GM23338 (cell line): ENCODE data around the gene ZNF879. TPM values are rescaled to one million over a fixed set of nuclear protein-coding genes. Genes with fewer than 3 reads are reported as not detected.

Source experiments
- ATAC-seq: fragments of 200-7000 bp; cut with Tn5 transposase; 3 replicates; pipeline ENCODE4 v1.9.1; 2020
- DNase-seq: peaks from one replicate; pipeline ENCODE4 v3.0.0-alpha.2; 2015; ENCODE audit warnings: low spot score
- H2AFZ ChIP-seq: fragments of 200-600 bp; sonication (generic); 2 replicates; pipeline ENCODE4 v1.8.0; 2016; ENCODE audit warnings: antibody characterized with exemption, mild to moderate bottlenecking, moderate library complexity
- H3F3A ChIP-seq: fragments of 200-600 bp; sonication (generic); replicated peaks from 2 replicates; pipeline ENCODE4 v1.8.0; 2017; ENCODE audit warnings: antibody characterized with exemption, mixed run types, low read depth
- H3K27ac ChIP-seq: fragments of 200-600 bp; sonication (generic); 2 replicates; pipeline ENCODE4 v1.6.1; 2016; ENCODE audit warnings: low read depth
- H3K27me3 ChIP-seq: fragments of 200-600 bp; sonication (generic); 2 replicates; pipeline ENCODE4 v1.8.0; 2016; ENCODE audit warnings: mild to moderate bottlenecking, mixed run types, moderate library complexity; ENCODE audit not compliant: insufficient read depth
- H3K36me3 ChIP-seq: fragments of 200-600 bp; sonication (generic); 2 replicates; pipeline ENCODE4 v1.8.0; 2016; ENCODE audit warnings: mild to moderate bottlenecking; ENCODE audit not compliant: insufficient read depth
- H3K4me1 ChIP-seq: fragments of 200-600 bp; sonication (generic); 2 replicates; pipeline ENCODE4 v1.8.0; 2016; ENCODE audit warnings: mild to moderate bottlenecking, moderate library complexity; ENCODE audit not compliant: insufficient read depth
- H3K4me2 ChIP-seq: fragments of 200-600 bp; sonication (generic); 2 replicates; pipeline ENCODE4 v1.7.1; 2017; ENCODE audit warnings: mixed run types
- H3K4me3 ChIP-seq: fragments of 200-600 bp; sonication (generic); 2 replicates; pipeline ENCODE4 v1.6.1; 2016; ENCODE audit warnings: mixed run types
- H3K79me2 ChIP-seq: fragments of 200-600 bp; sonication (generic); replicated peaks from 2 replicates; pipeline ENCODE4 v1.8.0; 2017; ENCODE audit warnings: mild to moderate bottlenecking; ENCODE audit not compliant: insufficient read depth
- H3K9me2 ChIP-seq: fragments of 200-600 bp; sonication (generic); 2 replicates; pipeline ENCODE4 v1.8.0; 2017; ENCODE audit not compliant: insufficient read depth
- H4K20me1 ChIP-seq: fragments of 200-600 bp; sonication (generic); replicated peaks from 2 replicates; pipeline ENCODE4 v1.8.0; 2017; ENCODE audit warnings: mild to moderate bottlenecking; ENCODE audit not compliant: insufficient read depth
- H3K27ac Mint-ChIP-seq: 2 replicates; pipeline ENCODE4 v1.8.0; 2020; ENCODE audit warnings: inconsistent platforms, mild to moderate bottlenecking, moderate library complexity, mixed read lengths
- H3K27me3 Mint-ChIP-seq: 3 replicates; pipeline ENCODE4 v1.8.0; 2022; ENCODE audit warnings: low read depth, mild to moderate bottlenecking, moderate library complexity, mixed read lengths, inconsistent platforms; ENCODE audit not compliant: insufficient read depth, poor library complexity
- H3K36me3 Mint-ChIP-seq: 3 replicates; pipeline ENCODE4 v1.8.0; 2021; ENCODE audit warnings: low read depth, mild to moderate bottlenecking, inconsistent platforms, moderate library complexity, mixed read lengths
- H3K4me1 Mint-ChIP-seq: 3 replicates; pipeline ENCODE4 v1.8.0; 2020; ENCODE audit warnings: mild to moderate bottlenecking, inconsistent platforms, mixed read lengths
- H3K4me3 Mint-ChIP-seq: 3 replicates; pipeline ENCODE4 v1.8.0; 2021; ENCODE audit warnings: moderate library complexity, mild to moderate bottlenecking, inconsistent platforms, mixed read lengths
- H3K9me3 Mint-ChIP-seq: 3 replicates; pipeline ENCODE4 v1.8.0; 2020; ENCODE audit warnings: moderate library complexity, mild to moderate bottlenecking, inconsistent platforms, mixed read lengths
- CREB1 ChIP-seq: fragments of 250-450 bp; sonication (Bioruptor Pico); IDR thresholded peaks from 2 replicates; pipeline ENCODE4 v1.5.0; 2020; ENCODE audit warnings: low read depth, mild to moderate bottlenecking, moderate library complexity
- polyA plus RNA-seq: library from polyadenylated mRNA; unstranded; fragments of >200 nt; fragmentation: Nextera tagmentation; extraction: Ambion mirVana; gene quantifications from 2 replicates; pipeline ENCODE4 v1.2.1, GENCODE V29; 2016
- total RNA-seq: library from RNA; depleted of rRNA; stranded (reverse); fragments of >200 nt; shearing (Covaris generic); gene quantifications from 2 replicates; pipeline ENCODE4 v1.2.3, GENCODE V29; 2014; rRNA removed
- TF ChIP-seq, protein P1 (sequence below), 2 experiments: fragments of 200-600 bp in 1 of 2; sonication (generic) in 1 of 2; conservative IDR thresholded peaks; 2 replicates each; pipeline versions ENCODE4 v1.5.1 to v1.6.1; 2016 to 2017; ENCODE audit warnings: antibody characterized with exemption in 2 of 2, low read depth in 2 of 2, mild to moderate bottlenecking in 2 of 2, moderate library complexity in 1 of 2

The ZNF879 gene
- total and polyA plus RNA-seq, 2 experiments from 2014 or later = 3.5 to 3.9 TPM

DNA sequence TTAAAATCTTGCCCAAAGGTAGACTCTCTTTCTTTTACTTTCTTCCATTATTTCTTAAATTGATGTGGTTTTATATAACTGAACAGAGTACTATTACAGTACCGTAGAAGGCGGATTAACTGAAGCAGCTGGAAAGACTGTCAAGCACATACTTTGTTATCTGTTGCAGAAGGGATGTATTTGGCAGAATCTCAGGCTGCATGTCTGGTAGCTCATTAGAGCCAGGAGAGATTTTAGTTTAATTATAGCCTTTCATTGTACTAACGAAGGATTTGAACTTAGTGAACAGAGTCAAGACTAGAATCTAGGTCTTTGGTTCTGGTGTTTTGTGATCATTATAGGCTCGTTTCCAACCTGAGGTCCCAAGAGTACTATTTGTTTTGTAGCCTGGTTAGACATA is 57.1 kb downstream of the ZNF879 start:
- TF ChIP-seq, protein P1, sequence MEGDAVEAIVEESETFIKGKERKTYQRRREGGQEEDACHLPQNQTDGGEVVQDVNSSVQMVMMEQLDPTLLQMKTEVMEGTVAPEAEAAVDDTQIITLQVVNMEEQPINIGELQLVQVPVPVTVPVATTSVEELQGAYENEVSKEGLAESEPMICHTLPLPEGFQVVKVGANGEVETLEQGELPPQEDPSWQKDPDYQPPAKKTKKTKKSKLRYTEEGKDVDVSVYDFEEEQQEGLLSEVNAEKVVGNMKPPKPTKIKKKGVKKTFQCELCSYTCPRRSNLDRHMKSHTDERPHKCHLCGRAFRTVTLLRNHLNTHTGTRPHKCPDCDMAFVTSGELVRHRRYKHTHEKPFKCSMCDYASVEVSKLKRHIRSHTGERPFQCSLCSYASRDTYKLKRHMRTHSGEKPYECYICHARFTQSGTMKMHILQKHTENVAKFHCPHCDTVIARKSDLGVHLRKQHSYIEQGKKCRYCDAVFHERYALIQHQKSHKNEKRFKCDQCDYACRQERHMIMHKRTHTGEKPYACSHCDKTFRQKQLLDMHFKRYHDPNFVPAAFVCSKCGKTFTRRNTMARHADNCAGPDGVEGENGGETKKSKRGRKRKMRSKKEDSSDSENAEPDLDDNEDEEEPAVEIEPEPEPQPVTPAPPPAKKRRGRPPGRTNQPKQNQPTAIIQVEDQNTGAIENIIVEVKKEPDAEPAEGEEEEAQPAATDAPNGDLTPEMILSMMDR (conservative IDR thresholded peaks at IDR 0.05; ENCODE audit: low read depth in 2 of 2) = no peak
- no peak for TF ChIP-seq CREB1 (CRISPR knock-in tag)
- Mint-ChIP-seq H3K27ac (no peak overlapping the region), H3K27me3 (peaks cover 6% of the 10 kb centered on the region), H3K36me3 (peaks cover 81% of the 10 kb centered on the region), H3K4me3 (no peak overlapping the region), H3K4me1 (no peaks in the 10 kb centered on the region), H3K9me3 (peaks cover 97% of the 10 kb centered on the region)
- no peaks in the 10 kb centered on the region for H3K4me1 ChIP-seq
- no peak overlapping the region for H3K4me2 ChIP-seq
- no peak overlapping the region for H3K27ac ChIP-seq
- H4K20me1 ChIP-seq = no peaks in the 10 kb centered on the region
- DNase-seq (no peak), ATAC-seq (no peak)
- H2AFZ ChIP-seq = no peak overlapping the region
- no peaks in the 10 kb centered on the region for H3K27me3 ChIP-seq
- no peak overlapping the region for H3K4me3 ChIP-seq
- H3K36me3 ChIP-seq = peaks cover 66% of the 10 kb centered on the region
- H3F3A ChIP-seq = no peaks in the 10 kb centered on the region
- H3K79me2 ChIP-seq = no peaks in the 10 kb centered on the region
- H3K9me2 ChIP-seq = no peaks in the 10 kb centered on the region

Other genes starting within 250 kb of the ZNF879 start
- gene ZNF354B, start 163.9 kb upstream of the ZNF879 start, total RNA-seq = 11.5 and 12.3 TPM in 2 replicates
- 9.0 and 9.2 TPM in 2 replicates for gene ZNF354B, start 163.9 kb upstream of the ZNF879 start, polyA plus RNA-seq
- gene ZFP2, start 127.9 kb upstream of the ZNF879 start, total RNA-seq = 0.42 and 0.62 TPM in 2 replicates
- gene ZFP2, start 127.9 kb upstream of the ZNF879 start, polyA plus RNA-seq = 0.61 and 1.4 TPM in 2 replicates
- 5.9 and 12.8 TPM in 2 replicates for gene ZNF454, start 82.6 kb upstream of the ZNF879 start, total RNA-seq
- 3.2 and 4.9 TPM in 2 replicates for gene ZNF454, start 82.6 kb upstream of the ZNF879 start, polyA plus RNA-seq
- gene GRM6, start 28.5 kb upstream of the ZNF879 start, total RNA-seq = not detected in 2 replicates
- gene GRM6, start 28.5 kb upstream of the ZNF879 start, polyA plus RNA-seq = 0.19 and 0.50 TPM in 2 replicates
- 9.8 and 11.3 TPM in 2 replicates for gene ZNF354C, start 36.6 kb downstream of the ZNF879 start, total RNA-seq
- gene ZNF354C, start 36.6 kb downstream of the ZNF879 start, polyA plus RNA-seq = 0.99 and 1.6 TPM in 2 replicates